GM21528 (cell line): ENCODE results near the gene SLC35B4.

Experiments
- ATAC-seq: cut with Tn5 transposase; IDR thresholded peaks from one replicate; pipeline ENCODE4 v1.9.1; 2021; ENCODE audit warnings: mild to moderate bottlenecking, moderate library complexity; ENCODE audit not compliant: unreplicated experiment, low FRiP score

The SLC35B4 gene

GRCh38 chr7:134333943-134334342 is 17.2 kb upstream of the SLC35B4 start:
- no peak for ATAC-seq

DNA sequence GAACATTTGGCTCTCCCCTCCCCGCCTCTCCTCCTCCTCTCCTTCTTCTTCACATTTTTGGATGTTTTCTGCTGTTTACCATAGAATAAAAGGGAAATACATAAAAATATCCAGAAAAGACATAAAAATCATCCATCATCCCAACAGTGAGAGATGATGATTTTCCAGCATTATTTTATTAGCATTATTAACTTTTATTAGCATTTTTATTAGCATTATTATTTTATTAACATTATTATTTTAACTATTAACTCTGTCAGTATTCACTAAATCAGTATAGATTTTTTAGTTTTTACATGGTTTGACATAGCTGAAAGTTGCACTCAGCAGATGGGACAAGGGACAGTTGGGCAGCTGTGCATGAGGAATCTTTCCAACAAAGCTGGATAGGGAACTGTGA is 16.2 kb upstream of the SLC35B4 start:
- ATAC-seq = no peak

- ATAC-seq = no peak
Observed at GRCh38 chr7:134331393-134331792, 14.7 kb upstream of the SLC35B4 start.

GRCh38 chr7:134330974-134331373 is 14.2 kb upstream of the SLC35B4 start:
- ATAC-seq = no peak

DNA sequence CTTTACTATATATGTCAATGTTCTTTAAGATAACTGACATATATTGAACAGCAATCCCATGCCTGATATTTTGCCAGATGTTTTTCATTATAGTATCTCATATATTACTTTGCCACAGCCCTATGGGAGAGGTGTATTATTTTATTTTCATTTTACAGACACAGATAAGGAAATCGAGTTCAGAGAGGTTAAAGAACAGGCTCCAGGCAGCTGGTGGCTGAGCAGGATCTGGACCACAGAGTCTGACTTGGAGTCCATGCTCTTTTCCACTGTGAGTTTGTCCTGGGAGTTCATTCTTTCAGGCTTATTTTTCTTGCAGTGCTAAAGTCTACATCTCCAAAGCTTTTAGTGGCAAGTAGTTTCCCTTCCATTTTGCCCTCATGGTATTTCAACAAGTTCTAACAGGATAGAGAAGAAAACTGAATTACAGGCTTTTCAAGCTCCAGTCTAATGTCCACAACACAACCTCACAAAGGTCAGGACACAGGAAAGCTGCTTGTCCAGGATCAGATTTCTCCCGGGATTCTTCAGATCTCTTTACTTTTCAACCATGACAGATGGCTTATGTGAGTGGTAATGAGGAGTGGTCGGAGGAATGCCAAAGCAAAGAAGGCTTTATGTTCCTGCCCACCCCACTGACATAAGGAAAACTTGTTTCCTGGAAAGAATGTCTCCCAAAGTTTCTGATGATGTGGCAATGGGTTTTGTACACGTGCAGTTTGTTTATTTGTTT is 13.1 kb upstream of the SLC35B4 start:
- no peak for ATAC-seq

DNA sequence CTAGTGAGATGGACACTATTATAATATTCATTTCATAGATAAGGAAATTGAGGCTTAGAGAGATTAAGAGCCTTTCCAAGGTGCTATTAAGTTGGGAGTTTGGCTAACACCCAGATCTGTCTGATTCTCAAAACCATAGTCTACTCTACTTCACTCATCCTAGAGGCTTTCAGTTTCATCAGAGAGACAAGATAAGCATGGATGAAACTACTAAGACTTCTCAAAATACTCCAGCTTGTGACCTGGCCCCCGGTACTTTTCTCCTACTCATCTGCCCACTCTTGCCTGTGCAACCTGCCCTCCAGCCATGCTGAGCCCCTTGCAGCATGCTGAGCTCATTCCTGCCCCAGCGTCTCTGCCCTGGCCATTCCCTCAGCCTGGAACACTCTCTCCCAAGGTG is 12.2 kb upstream of the SLC35B4 start:
- no peak for ATAC-seq

- ATAC-seq = no peak
Observed at GRCh38 chr7:134327896-134328295, 11.2 kb upstream of the SLC35B4 start.

GRCh38 chr7:134324107-134324506 is 7.4 kb upstream of the SLC35B4 start:
- ATAC-seq = no peak

DNA sequence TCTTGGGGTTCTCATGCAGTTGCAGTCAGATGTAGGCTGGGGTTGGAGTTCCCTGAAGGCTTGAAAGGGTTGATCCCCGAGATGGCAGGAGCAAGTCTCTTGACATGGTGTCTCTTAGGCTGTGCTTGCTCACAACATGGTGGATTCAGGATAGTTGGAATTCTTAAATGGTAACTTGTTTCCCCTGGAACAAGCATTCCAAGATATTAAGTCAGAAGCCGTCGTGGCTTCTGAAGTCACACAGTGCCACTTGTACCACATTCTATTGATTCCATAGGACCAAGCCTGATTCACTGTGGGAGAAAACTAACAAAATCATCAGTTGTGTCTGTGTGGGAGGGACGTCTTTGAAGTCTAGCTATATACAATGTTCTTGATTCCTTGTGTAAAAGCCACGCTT is 3.5 kb upstream of the SLC35B4 start:
- ATAC-seq = no peak

- no peak for ATAC-seq
Observed at GRCh38 chr7:134318443-134318842, 1.7 kb upstream of the SLC35B4 start.

- ATAC-seq = no peak
Observed at GRCh38 chr7:134317434-134317833, 704 bp upstream of the SLC35B4 start.

GRCh38 chr7:134315679-134316538 is 821 bp downstream of the SLC35B4 start:
- ATAC-seq = no peak

GRCh38 chr7:134313543-134313942 is 3.2 kb downstream of the SLC35B4 start:
- no peak for ATAC-seq

DNA sequence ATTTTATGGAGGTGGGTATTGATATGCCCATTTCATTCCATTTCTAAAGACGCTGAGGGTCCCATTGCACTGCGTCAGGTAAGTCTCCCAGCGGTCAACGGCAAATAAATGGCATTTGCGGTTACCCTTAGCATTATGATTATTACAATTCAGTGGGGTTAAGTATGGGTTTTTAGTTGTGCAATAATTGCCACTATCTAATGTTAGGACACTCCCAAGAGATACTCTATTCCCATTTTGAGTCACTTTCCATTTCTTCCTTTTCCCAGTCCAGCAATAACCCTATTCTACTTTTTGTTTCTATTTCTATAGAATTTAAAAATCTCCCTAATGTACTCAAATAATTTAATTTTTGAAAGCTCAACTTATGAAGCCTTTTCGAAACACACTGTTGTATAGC is 4.0 kb downstream of the SLC35B4 start:
- no peak for ATAC-seq

- ATAC-seq = no peak
Observed at GRCh38 chr7:134311807-134312206, 4.9 kb downstream of the SLC35B4 start.

DNA sequence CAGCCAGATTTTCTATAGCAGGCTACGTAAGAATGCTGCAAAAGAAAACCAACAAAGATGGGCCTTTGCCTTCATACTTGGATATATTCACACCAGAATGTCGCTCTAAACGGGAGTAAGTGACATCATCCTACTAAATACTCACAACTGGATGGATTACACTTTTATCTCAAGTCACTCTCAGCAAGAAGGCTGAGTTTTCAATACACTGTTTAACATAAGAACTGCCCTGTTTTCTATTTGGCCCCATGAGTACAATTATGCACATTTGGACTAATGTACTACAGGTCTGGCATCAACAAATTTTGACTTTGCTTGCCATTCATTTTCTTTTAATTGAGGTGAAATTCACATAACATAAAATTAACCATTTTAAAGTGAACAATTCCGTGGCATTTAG is 8.2 kb downstream of the SLC35B4 start:
- ATAC-seq = no peak

GRCh38 chr7:134307320-134307719 is 9.4 kb downstream of the SLC35B4 start:
- no peak for ATAC-seq

- no peak for ATAC-seq
Observed at GRCh38 chr7:134302120-134302519, 14.6 kb downstream of the SLC35B4 start.

DNA sequence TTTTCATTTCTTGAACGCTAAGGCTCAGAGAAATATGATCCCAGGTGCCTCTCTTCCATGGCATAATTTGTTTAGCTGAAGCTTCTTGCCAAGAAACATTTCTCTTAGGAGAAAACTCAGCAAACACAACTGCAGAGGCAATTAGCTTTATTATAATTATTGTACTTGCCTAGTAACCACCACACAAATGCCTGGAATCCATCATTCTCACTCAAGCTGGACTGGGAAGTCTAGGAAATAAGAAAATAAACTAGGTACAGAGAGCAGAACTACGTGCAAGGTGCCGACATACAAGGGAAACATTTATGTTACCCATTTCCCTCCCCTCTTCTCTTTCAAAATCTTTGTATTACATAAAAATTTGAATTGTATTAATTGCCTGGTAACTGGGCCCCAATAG is 15.1 kb downstream of the SLC35B4 start:
- no peak for ATAC-seq

DNA sequence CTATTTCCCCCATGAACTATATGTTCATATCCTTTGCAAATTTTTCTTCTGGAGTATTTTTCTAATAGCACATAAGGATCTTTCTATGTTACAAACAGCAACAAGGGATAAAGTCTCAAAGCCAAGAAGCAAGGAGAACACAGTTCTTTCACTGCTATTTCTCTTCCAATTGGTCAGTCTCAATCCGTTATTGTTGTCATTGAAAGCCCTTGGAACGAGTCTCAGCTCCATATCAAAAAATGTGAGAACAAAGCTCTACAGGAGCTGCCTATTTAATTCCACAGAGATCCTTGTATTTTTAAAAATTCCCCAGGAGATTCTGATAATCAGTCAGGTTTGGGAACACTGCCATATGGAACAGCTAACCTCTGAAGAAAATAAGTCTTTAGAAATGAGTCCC is 15.7 kb downstream of the SLC35B4 start:
- no peak for ATAC-seq

GRCh38 chr7:134298902-134299683 is 17.6 kb downstream of the SLC35B4 start:
- no peak for ATAC-seq
